ENCODE measurements around the gene DNAJC8. TPM values are rescaled to one million over a fixed set of nuclear protein-coding genes. Genes with fewer than 3 reads are reported as not detected.

The DNAJC8 gene
- total RNA-seq, 1 experiment from 2014 or later: 127 TPM

- in situ Hi-C loops (cut with HindIII; ENCODE audit: low pct_unique_long_range_greater_than_20kb, low sequenced_read_pairs) (no loop called here), intact Hi-C loops (cut with micrococcal nuclease; ENCODE audit: unreplicated experiment) (no loop called here)
- DNase-seq (ENCODE audit: low read depth, low spot score): no peak
- ChIA-PET CTCF (no interaction called here), POLR2A (no interaction called here)
- Histone ChIP-seq H3K27me3 (ENCODE audit: control insufficient read depth, insufficient read depth, low read length) (no peaks in the 10 kb centered on the region), H3K4me3 (ENCODE audit: low read depth in 2 of 2, low read length in 2 of 2) (no peak overlapping the region), H3K9me3 (ENCODE audit: control insufficient read depth, insufficient read depth, low read depth, low read length) (no peaks in the 10 kb centered on the region), H3K36me3 (ENCODE audit: control insufficient read depth, insufficient read depth, low read length) (no peaks in the 10 kb centered on the region), H3K4me1 (ENCODE audit: control insufficient read depth, insufficient read depth, low read length) (no peaks in the 10 kb centered on the region; the same call in 1 of the 2 replicates), H3K27ac (ENCODE audit: low read length) (no peak overlapping the region)
- BruUV-seq (replicated peaks): no TSS peak
- TF ChIP-seq POLR2AphosphoS5 (IDR thresholded peaks at IDR 0.05; ENCODE audit: low read depth, low read length) (no peak), TCF7L2 (IDR thresholded peaks at IDR 0.05; ENCODE audit: low read depth, low read length) (no peak), REST (IDR thresholded peaks at IDR 0.05; ENCODE audit: insufficient read depth in 1 of 2, low read depth in 2 of 2, low read length in 1 of 2) (no peak), CTCF (IDR thresholded peaks at IDR 0.05) (no peak), SIN3A (IDR thresholded peaks at IDR 0.05; ENCODE audit: borderline replicate concordance, insufficient read depth, low read depth, low read length) (no peak)
- no peak for ATAC-seq
Measured at GRCh38 chr1:28159243-28159642, 73.6 kb downstream of the DNAJC8 start.

- in situ Hi-C loops (cut with HindIII; ENCODE audit: low pct_unique_long_range_greater_than_20kb, low sequenced_read_pairs): no loop called here
- ATAC-seq (no peak), DNase-seq (ENCODE audit: low read depth, low spot score) (no peak)
- no TSS peak for BruUV-seq (replicated peaks)
- H3K36me3 ChIP-seq (ENCODE audit: control insufficient read depth, insufficient read depth, low read length): no peaks in the 10 kb centered on the region
- ChIA-PET POLR2A (no interaction called here), CTCF (no interaction called here)
- H3K27me3 ChIP-seq (ENCODE audit: control insufficient read depth, insufficient read depth, low read length): no peaks in the 10 kb centered on the region
- no peak overlapping the region for H3K4me3 ChIP-seq (ENCODE audit: low read depth in 2 of 2, low read length in 2 of 2)
- H3K27ac ChIP-seq (ENCODE audit: low read length): no peak overlapping the region
- intact Hi-C loops (cut with micrococcal nuclease; ENCODE audit: unreplicated experiment): no loop called here
- TF ChIP-seq REST (IDR thresholded peaks at IDR 0.05; ENCODE audit: insufficient read depth in 1 of 2, low read depth in 2 of 2, low read length in 1 of 2): no peak
- no peak for TF ChIP-seq CTCF (IDR thresholded peaks at IDR 0.05)
- no peak for TF ChIP-seq SIN3A (IDR thresholded peaks at IDR 0.05; ENCODE audit: borderline replicate concordance, insufficient read depth, low read depth, low read length)
- TF ChIP-seq POLR2AphosphoS5 (IDR thresholded peaks at IDR 0.05; ENCODE audit: low read depth, low read length): no peak
- no peak for TF ChIP-seq TCF7L2 (IDR thresholded peaks at IDR 0.05; ENCODE audit: low read depth, low read length)
- peaks cover 6% of the 10 kb centered on the region; the same call in 1 of the 2 replicates for H3K4me1 ChIP-seq (ENCODE audit: control insufficient read depth, insufficient read depth, low read length)
- no peaks in the 10 kb centered on the region for H3K9me3 ChIP-seq (ENCODE audit: control insufficient read depth, insufficient read depth, low read depth, low read length)
Measured at GRCh38 chr1:28157894-28158293, 74.9 kb downstream of the DNAJC8 start.

Data from Panc1 (cell line).